B cell (primary cell): Measurements from ENCODE around the gene ADRB1. TPM values are rescaled to one million over a fixed set of nuclear protein-coding genes. Genes with fewer than 3 reads are reported as not detected.

Experiments used
- ATAC-seq: fragments of 200-7000 bp; cut with Tn5 transposase; one replicate; pipeline ENCODE4 v1.10.0; 2021; ENCODE audit warnings: low read depth, mild to moderate bottlenecking, moderate number of reproducible peaks, moderate library complexity
- CTCF ChIA-PET: fragments of 350-600 bp; sonication (Branson Sonifier 250); formaldehyde crosslinking; loops from one replicate; lab custom pipeline; 2021; ENCODE audit warnings: antibody characterized with exemption, inconsistent platforms; lab: Charles Lee
- POLR2A ChIA-PET: fragments of 350-600 bp; sonication (Branson Sonifier 250); formaldehyde crosslinking; loops from one replicate; lab custom pipeline; 2021; ENCODE audit warnings: antibody characterized with exemption; lab: Charles Lee
- DNase-seq: peaks from one replicate; pipeline ENCODE4 v3.0.0; 2013
- H2AFZ ChIP-seq: 2 replicates; pipeline ENCODE4 v1.6.1; 2012; ENCODE audit warnings: mild to moderate bottlenecking, low read depth, low read length; ENCODE audit not compliant: insufficient read depth, poor library complexity, severe bottlenecking
- H3K27ac ChIP-seq, 2 donors: 1 replicate in 1 of 2; 2 replicates in 1 of 2; pipeline ENCODE4 v1.5.1; 2012 to 2013; ENCODE audit warnings: low read length in 2 of 2, mild to moderate bottlenecking in 2 of 2, moderate library complexity in 1 of 2
- H3K27me3 ChIP-seq, 4 experiments: fragments of 200-600 bp in 1 of 4; sonication (generic) in 1 of 4; replicated peaks in 1 of 4; 1 replicate in 2 of 4; 2 replicates in 2 of 4; pipeline versions ENCODE4 v1.6.1 to v1.7.0; 2013 to 2016; ENCODE audit warnings: low read length in 3 of 4, mild to moderate bottlenecking in 2 of 4, mixed read lengths in 1 of 4, moderate library complexity in 1 of 4; ENCODE audit not compliant: insufficient read depth in 4 of 4, control insufficient read depth in 3 of 4; ENCODE audit errors: control extremely low read depth in 1 of 4
- H3K36me3 ChIP-seq, 2 experiments: replicated peaks in 1 of 2; 1 replicate in 1 of 2; 2 replicates in 1 of 2; pipeline versions ENCODE4 v1.6.1 to v1.7.1; 2013; ENCODE audit warnings: low read length in 1 of 2; ENCODE audit not compliant: insufficient read depth in 2 of 2, control insufficient read depth in 1 of 2; ENCODE audit errors: control extremely low read depth in 1 of 2, extremely low read depth in 1 of 2
- H3K4me1 ChIP-seq, 2 donors: fragments of 200-600 bp in 1 of 2; sonication (generic) in 1 of 2; 1 replicate in 1 of 2; 2 replicates in 1 of 2; pipeline versions ENCODE4 v1.5.1 to v1.6.1; 2013 to 2017; ENCODE audit warnings: low read length in 2 of 2; ENCODE audit not compliant: control insufficient read depth in 2 of 2, insufficient read depth in 2 of 2
- H3K4me2 ChIP-seq: replicated peaks from 2 replicates; pipeline ENCODE3; 2012; ENCODE audit warnings: mild to moderate bottlenecking, low read depth, low read length; ENCODE audit not compliant: poor library complexity, severe bottlenecking
- H3K4me3 ChIP-seq, 5 experiments: fragments of 200-600 bp in 1 of 5; sonication (generic) in 1 of 5; 1 replicate in 3 of 5; 2 replicates in 2 of 5; pipeline versions ENCODE4 v1.5.1 to v1.7.0; 2011 to 2016; ENCODE audit warnings: low read length in 4 of 5, mild to moderate bottlenecking in 4 of 5, low read depth in 2 of 5, control low read depth in 1 of 5, moderate library complexity in 1 of 5; ENCODE audit not compliant: insufficient read depth in 1 of 5; ENCODE audit errors: control extremely low read depth in 1 of 5, extremely low read depth in 1 of 5
- H3K79me2 ChIP-seq: fragments of 200-600 bp; sonication (generic); one replicate; pipeline ENCODE4 v1.6.0; 2016; ENCODE audit warnings: low read length; ENCODE audit not compliant: control insufficient read depth, insufficient read depth
- H3K9ac ChIP-seq: fragments of 200-600 bp; sonication (generic); 2 replicates; pipeline ENCODE4 v1.6.1; 2017; ENCODE audit warnings: mild to moderate bottlenecking, low read length, moderate library complexity
- H3K9me3 ChIP-seq, 3 donors: one replicate each; pipeline versions ENCODE4 v1.6.1 to v1.7.1; 2013; ENCODE audit warnings: low read length in 2 of 3; ENCODE audit not compliant: control insufficient read depth in 2 of 3, insufficient read depth in 1 of 3; ENCODE audit errors: control extremely low read depth in 1 of 3
- H4K20me1 ChIP-seq: 2 replicates; pipeline ENCODE4 v1.6.0; 2012; ENCODE audit warnings: mild to moderate bottlenecking, low read length; ENCODE audit not compliant: insufficient read depth, control insufficient read depth, poor library complexity, severe bottlenecking
- H3K27ac Mint-ChIP-seq: one replicate; pipeline ENCODE4 v1.8.0; 2021; ENCODE audit warnings: mixed read lengths
- H3K27me3 Mint-ChIP-seq: one replicate; pipeline ENCODE4 v1.8.0; 2021; ENCODE audit warnings: mixed read lengths
- H3K4me1 Mint-ChIP-seq: one replicate; pipeline ENCODE4 v1.8.0; 2021; ENCODE audit warnings: mixed read lengths
- H3K4me3 Mint-ChIP-seq: one replicate; pipeline ENCODE4 v1.8.0; 2021; ENCODE audit warnings: mixed read lengths
- H3K9me3 Mint-ChIP-seq: one replicate; pipeline ENCODE4 v1.8.0; 2022; ENCODE audit warnings: mixed read lengths; ENCODE audit not compliant: insufficient read depth
- EZH2 ChIP-seq: IDR thresholded peaks from 2 replicates; pipeline ENCODE4 v1.6.1; 2012; ENCODE audit warnings: borderline replicate concordance, low read depth, mild to moderate bottlenecking, moderate library complexity, low read length; ENCODE audit not compliant: insufficient read depth, poor library complexity, severe bottlenecking
- WGBS: methylation state at CpG from one replicate; pipeline ENCODE4 v1.1.5; 2013; ENCODE audit warnings: missing lambda C conversion rate; ENCODE audit not compliant: insufficient coverage; 5-methylcytosine and 5-hydroxymethylcytosine counted together
- intact Hi-C: fragments of 100-400 bp; cut with micrococcal nuclease; formaldehyde crosslinking; loops from one replicate; pipeline ENCODE4 v1.10.0; 2022
- polyA plus RNA-seq: library from polyadenylated mRNA; depleted of rRNA; stranded (reverse); fragments of >200 nt; gene quantifications from 2 replicates; pipeline ENCODE4 v1.2.3, GENCODE V29; 2012
- total RNA-seq, 2 donors: library from RNA; stranded (reverse); fragments of 120-200 nt in 1 of 2; gene quantifications; 1 replicate in 1 of 2; 2 replicates in 1 of 2; pipeline versions ENCODE4 v1.2.3 to v1.2.4, GENCODE V29; 2013 to 2022
- TF ChIP-seq, protein P1 (sequence below): fragments of 200-600 bp; IDR thresholded peaks from one replicate; pipeline ENCODE4 v1.8.0; 2022; ENCODE audit warnings: antibody characterized with exemption, mild to moderate bottlenecking

Gene ADRB1
- total and polyA plus RNA-seq, 2 donors (not counting 1 experiment from before 2014, with no cell fraction given), result 0.10 TPM; not detected in 1

- H2AFZ ChIP-seq, result no peak overlapping the region
- H3K9me3 ChIP-seq, result no peaks in the 10 kb centered on the region
- H3K4me1 ChIP-seq, result no peaks in the 10 kb centered on the region
- no CpG with 5 or more reads among the region's 5 CpGs for WGBS
- ATAC-seq, result no peak
- Mint-ChIP-seq H3K4me1 (no peaks in the 10 kb centered on the region), H3K4me3 (no peak overlapping the region), H3K27ac (no peak overlapping the region), H3K9me3 (no peaks in the 10 kb centered on the region), H3K27me3 (peaks cover 17% of the 10 kb centered on the region)
- H3K36me3 ChIP-seq, result no peaks in the 10 kb centered on the region
- no peak for DNase-seq
- ChIA-PET CTCF (interaction anchor here (1.2 kb wide), 1 partner anchor 11 kb away, joined by 4 read pairs; no protein-coding TSS in a partner anchor), POLR2A (no interaction called here)
- H3K9ac ChIP-seq, result no peak overlapping the region
- TF ChIP-seq EZH2, result no peak
- TF ChIP-seq, protein P1, sequence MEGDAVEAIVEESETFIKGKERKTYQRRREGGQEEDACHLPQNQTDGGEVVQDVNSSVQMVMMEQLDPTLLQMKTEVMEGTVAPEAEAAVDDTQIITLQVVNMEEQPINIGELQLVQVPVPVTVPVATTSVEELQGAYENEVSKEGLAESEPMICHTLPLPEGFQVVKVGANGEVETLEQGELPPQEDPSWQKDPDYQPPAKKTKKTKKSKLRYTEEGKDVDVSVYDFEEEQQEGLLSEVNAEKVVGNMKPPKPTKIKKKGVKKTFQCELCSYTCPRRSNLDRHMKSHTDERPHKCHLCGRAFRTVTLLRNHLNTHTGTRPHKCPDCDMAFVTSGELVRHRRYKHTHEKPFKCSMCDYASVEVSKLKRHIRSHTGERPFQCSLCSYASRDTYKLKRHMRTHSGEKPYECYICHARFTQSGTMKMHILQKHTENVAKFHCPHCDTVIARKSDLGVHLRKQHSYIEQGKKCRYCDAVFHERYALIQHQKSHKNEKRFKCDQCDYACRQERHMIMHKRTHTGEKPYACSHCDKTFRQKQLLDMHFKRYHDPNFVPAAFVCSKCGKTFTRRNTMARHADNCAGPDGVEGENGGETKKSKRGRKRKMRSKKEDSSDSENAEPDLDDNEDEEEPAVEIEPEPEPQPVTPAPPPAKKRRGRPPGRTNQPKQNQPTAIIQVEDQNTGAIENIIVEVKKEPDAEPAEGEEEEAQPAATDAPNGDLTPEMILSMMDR, result no peak
- no peak overlapping the region for H3K27ac ChIP-seq
- no peak overlapping the region for H3K4me2 ChIP-seq
- no peak overlapping the region for H3K4me3 ChIP-seq
- intact Hi-C loops, result no loop called here
- peaks cover 0 to 5% (median 0%) of the 10 kb centered on the region in 4 experiments for H3K27me3 ChIP-seq
- H3K79me2 ChIP-seq, result no peaks in the 10 kb centered on the region
- no peaks in the 10 kb centered on the region for H4K20me1 ChIP-seq
These were observed 7.9 kb upstream of the ADRB1 start for GRCh38 chr10:114035791-114036190.

DNA sequence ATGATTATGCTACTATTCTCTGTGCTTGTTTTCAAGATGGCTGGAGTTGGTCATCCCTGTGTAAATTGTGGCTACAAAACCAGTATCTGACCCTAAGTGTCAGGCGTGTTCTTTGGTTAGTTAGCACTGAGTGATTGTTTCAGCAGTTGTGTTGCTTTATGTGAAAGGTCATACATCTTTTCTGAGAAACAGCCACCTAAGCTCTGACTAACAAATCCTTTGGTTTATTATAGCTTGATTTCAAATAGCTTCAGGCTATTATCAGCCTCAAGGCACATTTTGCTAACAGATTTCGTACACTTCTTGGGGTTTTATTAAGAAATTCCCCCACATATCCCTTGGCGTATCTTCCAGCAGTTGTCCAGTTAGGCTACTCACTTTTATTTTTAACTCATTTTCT lies 4.8 kb upstream of the ADRB1 start:
- no peaks in the 10 kb centered on the region for H3K9me3 ChIP-seq
- H3K4me1 Mint-ChIP-seq, result peaks cover 8% of the 10 kb centered on the region
- TF ChIP-seq, protein P1, result no peak
- no peak overlapping the region for H3K4me3 ChIP-seq
- no peak overlapping the region for H3K27ac ChIP-seq
- H3K27me3 ChIP-seq, result peaks cover 0 to 19% (median 11%) of the 10 kb centered on the region in 4 experiments
- WGBS, result 83% methylated on average over 1 of the region's 3 CpGs
- CTCF ChIA-PET, result no interaction called here
- peaks cover 36% of the 10 kb centered on the region for H3K27me3 Mint-ChIP-seq
- POLR2A ChIA-PET, result no interaction called here
- peaks cover 7 to 9% of the 10 kb centered on the region in 2 donors for H3K4me1 ChIP-seq
- ATAC-seq (no peak), DNase-seq (no peak)
- no peak overlapping the region for H3K4me2 ChIP-seq
- H2AFZ ChIP-seq, result no peak overlapping the region
- H4K20me1 ChIP-seq, result no peaks in the 10 kb centered on the region
- no peaks in the 10 kb centered on the region for H3K36me3 ChIP-seq
- no peaks in the 10 kb centered on the region for H3K79me2 ChIP-seq
- H3K9ac ChIP-seq, result no peak overlapping the region
- no peak overlapping the region for H3K4me3 Mint-ChIP-seq
- H3K9me3 Mint-ChIP-seq, result no peaks in the 10 kb centered on the region
- intact Hi-C loops, result no loop called here
- H3K27ac Mint-ChIP-seq, result no peak overlapping the region
